ENCODE measurements around the gene ZBTB48.
A peak's percentile ranks its signal among the peaks of the same experiment; 100 is the strongest.

The ZBTB48 gene

GRCh38 chr1:6574025-6574620 is 5.7 kb upstream of the ZBTB48 start:
- peak; percentile 6 for DNase-seq

GRCh38 chr1:6574818-6575217 is 5.0 kb upstream of the ZBTB48 start:
- DNase-seq: no peak

DNA sequence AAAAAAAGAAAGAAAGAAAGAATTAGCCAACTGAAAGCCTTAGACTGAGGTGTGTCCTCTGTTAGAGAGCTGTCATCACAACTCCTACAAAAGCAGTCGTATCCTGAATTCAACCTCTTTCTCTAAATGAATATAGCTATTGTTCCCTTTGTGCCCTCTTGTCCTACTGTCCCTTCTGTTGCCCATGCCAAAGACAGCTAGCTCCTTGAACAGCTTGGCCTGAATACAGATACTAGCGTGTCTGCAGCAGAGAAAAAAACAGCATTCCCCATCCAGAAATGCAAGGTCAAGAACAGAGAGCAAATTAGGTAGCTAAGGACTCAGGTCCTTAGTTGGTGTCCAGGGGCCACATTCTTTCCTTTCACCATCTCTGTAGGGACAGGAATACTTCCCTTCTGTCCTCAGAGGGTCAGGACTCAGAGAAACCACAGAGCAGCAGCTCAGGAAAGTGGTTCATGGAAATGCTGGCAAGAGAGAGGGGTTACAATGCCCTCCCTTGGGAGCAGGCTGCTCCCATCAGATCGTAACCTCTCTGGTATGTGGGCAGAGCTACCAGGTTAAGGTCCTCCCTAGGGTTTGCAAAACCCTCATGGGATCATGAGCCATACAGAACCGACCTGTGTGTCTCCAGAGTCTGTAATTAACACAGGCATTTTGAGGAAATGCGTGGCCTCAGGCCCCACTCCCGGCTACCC is 1.8 kb upstream of the ZBTB48 start:
- DNase-seq: no peak

GRCh38 chr1:6578624-6579373 is 995 bp upstream of the ZBTB48 start:
- peak; percentile 6 for DNase-seq

DNA sequence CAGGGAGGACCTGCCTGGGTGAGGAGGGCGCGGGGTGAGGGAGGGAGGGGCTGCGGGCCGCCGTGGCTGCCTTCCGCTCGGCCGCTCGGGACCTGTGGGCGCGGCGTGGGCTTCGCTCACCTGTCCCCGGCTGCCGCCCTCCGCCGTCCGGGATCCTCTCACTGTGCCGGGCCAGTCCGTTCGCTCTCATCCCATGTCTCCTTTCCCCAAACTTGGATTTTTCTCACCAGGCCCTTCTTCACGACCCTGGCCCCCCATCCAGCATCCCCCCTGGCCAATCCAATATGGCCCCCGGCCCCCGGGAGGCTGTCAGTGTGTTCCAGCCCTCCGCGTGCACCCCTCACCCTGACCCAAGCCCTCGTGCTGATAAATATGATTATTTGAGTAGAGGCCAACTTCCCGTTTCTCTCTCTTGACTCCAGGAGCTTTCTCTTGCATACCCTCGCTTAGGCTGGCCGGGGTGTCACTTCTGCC is 362 bp downstream of the ZBTB48 start:
- no peak for DNase-seq

DNA sequence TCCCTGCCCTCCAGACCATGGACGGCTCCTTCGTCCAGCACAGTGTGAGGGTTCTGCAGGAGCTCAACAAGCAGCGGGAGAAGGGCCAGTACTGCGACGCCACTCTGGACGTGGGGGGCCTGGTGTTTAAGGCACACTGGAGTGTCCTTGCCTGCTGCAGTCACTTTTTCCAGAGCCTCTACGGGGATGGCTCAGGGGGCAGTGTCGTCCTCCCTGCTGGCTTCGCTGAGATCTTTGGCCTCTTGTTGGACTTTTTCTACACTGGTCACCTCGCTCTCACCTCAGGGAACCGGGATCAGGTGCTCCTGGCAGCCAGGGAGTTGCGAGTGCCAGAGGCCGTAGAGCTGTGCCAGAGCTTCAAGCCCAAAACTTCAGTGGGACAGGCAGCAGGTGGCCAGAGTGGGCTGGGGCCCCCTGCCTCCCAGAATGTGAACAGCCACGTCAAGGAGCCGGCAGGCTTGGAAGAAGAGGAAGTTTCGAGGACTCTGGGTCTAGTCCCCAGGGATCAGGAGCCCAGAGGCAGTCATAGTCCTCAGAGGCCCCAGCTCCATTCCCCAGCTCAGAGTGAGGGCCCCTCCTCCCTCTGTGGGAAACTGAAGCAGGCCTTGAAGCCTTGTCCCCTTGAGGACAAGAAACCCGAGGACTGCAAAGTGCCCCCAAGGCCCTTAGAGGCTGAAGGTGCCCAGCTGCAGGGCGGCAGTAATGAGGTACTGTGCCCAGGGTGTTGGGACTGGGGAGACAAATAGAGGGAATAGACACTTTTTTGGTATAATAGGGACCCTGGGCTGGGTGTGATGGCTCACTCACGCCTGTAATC is 1.0 kb downstream of the ZBTB48 start:
- no peak for DNase-seq

DNA sequence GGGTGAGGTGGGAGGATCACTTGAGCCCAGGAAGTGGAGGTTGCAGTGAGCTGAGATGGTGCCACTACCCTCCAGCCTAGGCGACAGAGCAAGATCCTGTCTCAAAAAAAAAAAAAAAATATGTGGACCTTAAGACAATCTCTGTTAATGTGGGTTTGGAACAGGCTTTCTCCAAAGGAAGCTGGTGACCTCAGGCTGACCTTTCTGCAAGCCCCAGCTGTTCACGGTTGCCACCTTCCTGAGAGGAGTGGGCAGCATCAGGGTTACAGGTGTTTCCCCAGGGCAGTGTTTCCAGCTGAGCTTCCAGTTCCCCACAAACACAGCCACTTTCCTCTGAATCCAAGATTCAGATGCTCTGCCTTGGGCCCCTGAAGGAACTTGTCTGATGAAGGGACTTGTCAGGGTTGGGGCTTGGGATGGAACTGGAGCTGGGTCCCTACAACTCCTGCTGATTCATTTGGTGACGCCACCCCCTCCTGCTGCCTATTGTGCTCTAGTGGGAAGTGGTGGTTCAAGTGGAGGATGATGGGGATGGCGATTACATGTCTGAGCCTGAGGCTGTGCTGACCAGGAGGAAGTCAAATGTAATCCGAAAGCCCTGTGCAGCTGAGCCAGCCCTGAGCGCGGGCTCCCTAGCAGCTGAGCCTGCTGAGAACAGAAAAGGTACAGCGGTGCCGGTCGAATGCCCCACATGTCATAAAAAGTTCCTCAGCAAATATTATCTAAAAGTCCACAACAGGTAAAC is 1.9 kb downstream of the ZBTB48 start:
- no peak for DNase-seq

DNA sequence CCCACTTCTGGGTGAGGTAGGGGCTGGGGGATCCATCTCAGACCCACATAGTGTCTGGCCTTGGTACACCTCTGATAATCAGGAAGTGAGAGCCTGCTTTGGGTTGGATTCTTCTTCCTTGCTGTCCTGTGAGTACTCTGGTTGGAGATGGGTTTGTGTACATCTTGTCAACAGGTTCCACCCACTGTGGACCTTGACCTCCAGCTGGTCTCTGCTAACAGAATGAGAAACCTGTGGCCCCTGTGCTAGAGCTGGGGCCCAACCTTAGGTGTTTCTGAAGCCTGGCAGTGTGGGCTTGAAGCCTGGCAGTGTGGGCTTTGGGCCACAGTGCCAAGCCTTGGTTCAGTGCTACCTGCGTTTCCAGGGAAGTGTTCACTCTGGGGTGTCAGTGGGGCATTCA is 2.6 kb downstream of the ZBTB48 start:
- no peak for DNase-seq

DNA sequence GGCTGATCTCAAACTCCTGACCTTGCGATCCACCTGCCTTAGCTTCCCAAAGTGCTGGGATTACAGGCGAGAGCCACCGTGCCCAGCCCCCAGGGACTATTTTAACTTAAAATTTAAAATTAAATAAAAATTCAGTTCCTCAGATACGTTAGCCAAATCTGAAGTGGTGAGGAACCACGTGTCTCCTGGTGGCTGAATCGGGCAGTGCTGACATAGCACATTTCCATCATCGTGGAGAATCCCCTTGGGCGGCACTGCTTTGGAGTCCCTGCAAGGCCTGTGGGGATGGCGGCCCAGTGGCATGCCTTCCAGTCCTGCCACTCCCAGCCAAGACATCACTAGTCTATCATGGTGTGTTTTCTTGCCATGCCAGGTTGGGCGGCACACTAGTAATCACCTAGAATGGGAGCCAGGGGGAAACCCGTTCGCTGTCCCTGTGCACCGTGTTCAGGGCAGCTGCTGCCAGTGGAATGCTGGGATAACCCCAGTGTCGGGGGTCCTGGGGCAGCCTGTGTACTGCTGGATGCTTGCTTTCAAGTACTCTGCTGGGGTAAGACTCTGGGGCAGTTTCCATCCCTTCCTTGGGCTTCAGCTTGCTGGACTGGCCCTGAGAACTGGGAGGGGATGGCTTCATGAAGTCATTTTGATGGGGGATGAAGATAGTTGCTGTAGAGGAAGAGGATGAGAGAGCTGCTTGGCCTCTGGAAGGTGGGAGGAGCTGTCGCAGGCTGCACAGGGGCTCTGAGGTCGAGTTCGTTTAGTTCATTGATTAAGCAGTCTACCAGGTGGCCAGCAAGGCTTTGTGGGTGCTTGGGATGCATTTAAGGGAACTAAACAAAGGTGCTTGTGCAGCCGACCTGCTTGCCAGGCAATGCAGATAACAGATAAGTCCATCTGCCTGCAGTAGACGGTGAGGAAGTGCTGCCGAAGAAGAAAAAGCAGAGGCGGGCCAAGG is 4.6 kb downstream of the ZBTB48 start:
- no peak for DNase-seq

DNA sequence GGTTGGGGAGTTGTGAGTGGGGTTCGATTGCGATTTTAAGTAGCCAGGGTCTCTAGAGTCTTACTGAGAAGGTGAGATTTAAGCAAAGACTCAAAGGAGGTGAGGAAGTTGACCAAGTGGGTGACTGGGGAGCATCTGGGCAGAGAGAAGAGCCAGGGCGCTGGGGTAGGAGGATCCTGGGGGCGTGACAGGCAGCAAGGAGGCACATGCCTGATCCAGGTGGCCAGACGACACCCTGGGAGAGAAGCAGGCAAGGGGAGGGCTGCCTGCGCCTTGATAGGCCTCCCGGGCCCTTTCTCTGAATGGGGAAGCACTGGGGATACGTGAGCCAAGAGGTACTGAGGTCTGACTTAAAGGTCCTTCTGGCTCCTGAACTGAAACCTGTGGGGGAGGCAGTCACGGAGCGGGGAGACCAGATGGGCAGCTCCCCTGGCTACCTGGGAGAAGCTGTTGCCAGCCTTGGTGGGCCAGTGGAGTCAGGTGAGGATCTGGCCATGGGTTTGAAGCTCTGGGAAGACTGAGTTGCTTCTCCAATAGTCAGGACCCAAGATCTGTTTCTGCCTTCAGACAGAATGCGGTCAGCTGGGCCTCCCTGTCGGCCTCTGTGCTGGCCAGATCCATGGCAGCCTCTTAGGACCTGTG is 5.4 kb downstream of the ZBTB48 start:
- no peak for DNase-seq

DNA sequence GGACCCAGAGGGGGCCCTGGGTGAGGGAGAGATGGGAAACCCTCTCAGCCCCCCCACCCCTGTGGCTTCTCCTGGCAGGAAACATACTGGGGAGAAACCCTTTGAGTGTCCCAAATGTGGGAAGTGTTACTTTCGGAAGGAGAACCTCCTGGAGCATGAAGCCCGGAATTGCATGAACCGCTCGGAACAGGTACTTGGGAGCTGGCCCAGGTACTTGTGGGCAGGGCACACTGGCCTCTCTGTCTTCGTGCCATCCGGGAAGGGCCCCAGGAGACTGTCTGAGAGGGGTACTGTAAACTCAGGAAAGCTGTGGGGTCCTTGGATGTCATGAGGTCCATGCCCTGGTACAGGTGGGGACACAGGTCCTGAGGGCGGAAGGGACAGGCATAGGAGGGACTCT is 6.0 kb downstream of the ZBTB48 start:
- DNase-seq: no peak

- no peak for DNase-seq
Measured at GRCh38 chr1:6586404-6586816, 6.6 kb downstream of the ZBTB48 start.

DNA sequence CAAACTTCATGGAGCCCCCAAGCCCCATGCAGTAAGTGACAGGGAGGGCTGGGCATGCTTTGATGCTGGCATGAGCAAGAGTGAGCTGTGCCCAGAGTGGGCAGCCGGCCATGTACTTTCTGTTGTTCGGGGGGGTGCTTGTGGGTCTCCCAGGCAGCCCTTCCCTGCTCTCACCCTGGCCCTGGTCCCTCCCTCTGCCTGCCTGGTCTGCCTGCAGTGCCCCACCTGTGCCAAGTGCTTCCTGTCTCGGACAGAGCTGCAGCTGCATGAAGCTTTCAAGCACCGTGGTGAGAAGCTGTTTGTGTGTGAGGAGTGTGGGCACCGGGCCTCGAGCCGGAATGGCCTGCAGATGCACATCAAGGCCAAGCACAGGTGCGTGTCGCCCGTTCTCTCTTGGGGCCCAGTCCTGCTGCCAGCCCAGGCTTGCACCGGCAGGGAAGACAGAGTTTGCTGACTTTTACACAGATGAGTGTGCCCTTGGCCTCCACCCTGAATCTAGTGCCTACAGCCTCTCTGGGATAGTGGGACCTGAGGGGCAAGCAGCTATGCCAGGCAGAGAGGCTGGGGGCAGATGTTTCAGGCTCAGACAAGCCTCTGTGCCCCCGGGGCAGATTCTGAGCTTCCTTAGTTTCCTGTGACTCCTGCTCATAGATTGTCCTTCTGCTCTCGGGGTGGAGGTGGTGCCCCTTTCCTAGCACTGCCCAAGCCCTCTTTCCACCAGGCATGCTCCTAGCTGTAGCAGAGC is 7.6 kb downstream of the ZBTB48 start:
- DNase-seq: no peak

- no peak for DNase-seq
Measured at GRCh38 chr1:6588128-6588892, 8.5 kb downstream of the ZBTB48 start.

DNA sequence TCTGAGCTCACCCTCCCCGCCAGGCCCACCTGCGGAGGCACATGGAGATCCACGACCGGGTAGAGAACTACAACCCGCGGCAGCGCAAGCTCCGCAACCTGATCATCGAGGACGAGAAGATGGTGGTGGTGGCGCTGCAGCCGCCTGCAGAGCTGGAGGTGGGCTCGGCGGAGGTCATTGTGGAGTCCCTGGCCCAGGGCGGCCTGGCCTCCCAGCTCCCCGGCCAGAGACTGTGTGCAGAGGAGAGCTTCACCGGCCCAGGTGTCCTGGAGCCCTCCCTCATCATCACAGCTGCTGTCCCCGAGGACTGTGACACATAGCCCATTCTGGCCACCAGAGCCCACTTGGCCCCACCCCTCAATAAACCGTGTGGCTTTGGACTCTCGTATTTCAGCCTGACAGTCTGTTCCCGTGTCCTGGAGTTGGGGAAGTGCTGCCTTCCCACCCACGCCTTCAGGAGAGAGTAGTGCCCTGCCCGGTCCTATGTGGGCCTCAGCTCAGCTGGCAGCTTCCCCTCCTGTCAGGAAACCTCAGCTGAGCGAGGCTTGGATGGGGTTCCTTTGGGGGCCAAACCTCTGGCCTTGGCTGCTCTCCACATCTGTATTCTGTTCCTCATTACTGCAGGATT is 9.2 kb downstream of the ZBTB48 start:
- DNase-seq: no peak

- DNase-seq: no peak
Measured at GRCh38 chr1:6590046-6590445, 10.3 kb downstream of the ZBTB48 start.

- DNase-seq: no peak
Measured at GRCh38 chr1:6591222-6591621, 11.4 kb downstream of the ZBTB48 start.

DNA sequence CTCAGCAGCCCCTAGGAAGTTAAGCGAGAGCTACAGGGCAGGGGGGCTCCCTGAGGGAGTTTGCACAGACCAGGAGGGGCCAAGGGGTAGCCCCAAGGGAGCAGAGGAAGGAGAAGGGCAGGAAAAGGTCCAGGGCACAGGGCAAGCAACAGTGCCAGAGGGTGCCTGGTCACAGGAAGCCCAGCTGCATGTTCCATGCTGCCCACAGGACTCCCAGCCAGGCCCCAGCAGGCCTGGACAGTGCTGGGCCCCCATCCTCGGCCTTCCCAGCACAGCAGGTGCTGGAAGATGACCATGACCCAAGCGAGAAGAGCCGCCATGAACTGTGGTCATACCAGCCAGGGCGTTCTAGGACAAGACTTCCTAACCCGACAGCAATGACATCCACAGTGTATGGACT is 11.8 kb downstream of the ZBTB48 start:
- DNase-seq: no peak

GRCh38 chr1:6592441-6592840 is 12.6 kb downstream of the ZBTB48 start:
- no peak for DNase-seq
